KMS-11 (cell line): ENCODE results near the gene EVL.

Experiments
- H2AFZ ChIP-seq: fragments of 200-600 bp; sonication (generic); 2 replicates; pipeline ENCODE4 v1.6.1; 2016; ENCODE audit warnings: antibody characterized with exemption, mixed run types, low read depth
- H3K27ac ChIP-seq: fragments of 200-600 bp; sonication (generic); 2 replicates; pipeline ENCODE4 v1.6.1; 2016; ENCODE audit warnings: mild to moderate bottlenecking, mixed run types
- H3K27me3 ChIP-seq: fragments of 200-600 bp; sonication (generic); 2 replicates; pipeline ENCODE4 v1.6.1; 2017; ENCODE audit warnings: mild to moderate bottlenecking, low read depth, mixed run types, moderate library complexity; ENCODE audit not compliant: insufficient read depth
- H3K36me3 ChIP-seq: fragments of 200-600 bp; sonication (generic); 2 replicates; pipeline ENCODE4 v1.6.1; 2017; ENCODE audit warnings: mild to moderate bottlenecking, mixed run types; ENCODE audit not compliant: insufficient read depth
- H3K4me1 ChIP-seq: fragments of 200-600 bp; sonication (generic); 2 replicates; pipeline ENCODE4 v1.6.1; 2016; ENCODE audit warnings: mild to moderate bottlenecking, low read depth, mixed run types; ENCODE audit not compliant: poor library complexity, severe bottlenecking
- H3K4me2 ChIP-seq: fragments of 200-600 bp; sonication (generic); 2 replicates; pipeline ENCODE4 v1.7.0; 2016; ENCODE audit warnings: mild to moderate bottlenecking, mixed run types
- H3K4me3 ChIP-seq: fragments of 200-600 bp; sonication (generic); IDR thresholded peaks from 2 replicates; pipeline ENCODE4 v1.6.1; 2017; ENCODE audit warnings: low read depth, low read length, mixed read lengths; ENCODE audit not compliant: insufficient read depth
- H3K79me2 ChIP-seq: fragments of 200-600 bp; sonication (generic); 2 replicates; pipeline ENCODE4 v1.6.1; 2016; ENCODE audit warnings: low read depth, mixed run types; ENCODE audit not compliant: insufficient read depth
- H3K9ac ChIP-seq: fragments of 200-600 bp; sonication (generic); 2 replicates; pipeline ENCODE4 v1.6.1; 2016; ENCODE audit warnings: mild to moderate bottlenecking, mixed run types
- H4K20me1 ChIP-seq: fragments of 200-600 bp; sonication (generic); 2 replicates; pipeline ENCODE4 v1.6.1; 2016; ENCODE audit warnings: mild to moderate bottlenecking, mixed run types; ENCODE audit not compliant: insufficient read depth
- TF ChIP-seq, protein P1 (sequence below): fragments of 200-600 bp; sonication (generic); conservative IDR thresholded peaks from 2 replicates; pipeline ENCODE4 v1.6.1; 2017; ENCODE audit warnings: low read depth, mild to moderate bottlenecking, antibody characterized with exemption, low read length, moderate library complexity, mixed read lengths

Gene EVL

DNA sequence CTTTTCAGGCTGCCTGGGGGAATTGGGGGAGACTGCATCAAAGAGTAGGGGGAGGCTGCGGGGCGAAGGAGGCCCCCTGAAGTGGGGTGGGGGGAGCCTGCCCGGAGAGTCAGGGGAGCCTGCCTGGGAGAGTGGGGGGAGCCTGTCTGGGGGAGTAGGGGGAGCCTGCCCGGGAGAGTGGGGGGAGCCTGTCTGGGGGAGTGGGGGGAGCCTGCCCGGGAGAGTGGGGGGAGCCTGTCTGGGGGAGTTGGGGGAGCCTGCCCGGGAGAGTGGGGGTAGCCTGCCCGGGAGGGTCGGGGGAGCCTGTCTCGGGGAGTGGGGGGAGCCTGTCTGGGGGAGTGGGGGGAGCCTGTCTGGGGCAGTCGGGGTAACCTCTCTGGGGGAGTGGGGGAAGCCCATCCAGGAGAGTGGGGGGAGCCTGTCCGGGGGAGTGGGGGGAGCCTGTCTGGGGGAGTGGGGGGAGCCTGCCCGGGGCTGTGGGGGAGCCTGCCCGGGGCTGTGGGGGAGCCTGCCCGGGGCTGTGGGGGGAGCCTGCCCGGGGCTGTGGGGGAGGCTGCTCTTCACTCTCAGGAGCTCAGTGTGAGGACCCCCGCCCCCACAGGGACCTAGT is 100.7 kb downstream of the EVL start:
- Histone ChIP-seq H3K36me3 (no peaks in the 10 kb centered on the region), H3K4me2 (no peak overlapping the region)

DNA sequence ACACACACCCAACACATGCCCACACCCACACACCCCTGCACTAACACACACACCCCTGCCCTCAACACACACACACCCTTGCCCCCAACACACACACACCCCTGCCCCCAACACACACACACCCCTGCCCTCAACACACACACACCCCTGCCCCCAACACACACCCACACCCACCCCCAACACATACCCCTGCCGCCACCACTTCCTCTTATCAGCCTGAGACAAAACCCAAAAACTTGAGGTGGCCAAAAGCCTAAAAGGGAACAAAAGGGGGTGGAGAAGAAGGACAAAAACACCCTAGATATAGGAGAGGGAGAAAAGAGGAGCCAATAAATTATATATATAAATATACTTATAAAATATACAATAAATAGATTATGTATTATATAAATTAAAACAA is 103.3 kb downstream of the EVL start:
- Histone ChIP-seq H4K20me1 (no peaks in the 10 kb centered on the region), H3K9ac (no peak overlapping the region), H3K27ac (no peak overlapping the region), H3K27me3 (no peaks in the 10 kb centered on the region), H3K4me3 (no peak overlapping the region), H3K4me2 (no peak overlapping the region), H3K4me1 (no peaks in the 10 kb centered on the region), H3K79me2 (no peaks in the 10 kb centered on the region), H2AFZ (no peak overlapping the region), H3K36me3 (no peaks in the 10 kb centered on the region)
- TF ChIP-seq, protein P1, sequence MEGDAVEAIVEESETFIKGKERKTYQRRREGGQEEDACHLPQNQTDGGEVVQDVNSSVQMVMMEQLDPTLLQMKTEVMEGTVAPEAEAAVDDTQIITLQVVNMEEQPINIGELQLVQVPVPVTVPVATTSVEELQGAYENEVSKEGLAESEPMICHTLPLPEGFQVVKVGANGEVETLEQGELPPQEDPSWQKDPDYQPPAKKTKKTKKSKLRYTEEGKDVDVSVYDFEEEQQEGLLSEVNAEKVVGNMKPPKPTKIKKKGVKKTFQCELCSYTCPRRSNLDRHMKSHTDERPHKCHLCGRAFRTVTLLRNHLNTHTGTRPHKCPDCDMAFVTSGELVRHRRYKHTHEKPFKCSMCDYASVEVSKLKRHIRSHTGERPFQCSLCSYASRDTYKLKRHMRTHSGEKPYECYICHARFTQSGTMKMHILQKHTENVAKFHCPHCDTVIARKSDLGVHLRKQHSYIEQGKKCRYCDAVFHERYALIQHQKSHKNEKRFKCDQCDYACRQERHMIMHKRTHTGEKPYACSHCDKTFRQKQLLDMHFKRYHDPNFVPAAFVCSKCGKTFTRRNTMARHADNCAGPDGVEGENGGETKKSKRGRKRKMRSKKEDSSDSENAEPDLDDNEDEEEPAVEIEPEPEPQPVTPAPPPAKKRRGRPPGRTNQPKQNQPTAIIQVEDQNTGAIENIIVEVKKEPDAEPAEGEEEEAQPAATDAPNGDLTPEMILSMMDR: no peak

More for the DNA sequence above, 100.7 kb downstream of the EVL start:
- Histone ChIP-seq H3K4me3 (no peak overlapping the region), H3K4me1 (no peaks in the 10 kb centered on the region), H3K9ac (no peak overlapping the region), H4K20me1 (no peaks in the 10 kb centered on the region), H3K27me3 (no peaks in the 10 kb centered on the region), H3K79me2 (no peaks in the 10 kb centered on the region), H2AFZ (no peak overlapping the region), H3K27ac (no peak overlapping the region)
- TF ChIP-seq, protein P1: no peak

DNA sequence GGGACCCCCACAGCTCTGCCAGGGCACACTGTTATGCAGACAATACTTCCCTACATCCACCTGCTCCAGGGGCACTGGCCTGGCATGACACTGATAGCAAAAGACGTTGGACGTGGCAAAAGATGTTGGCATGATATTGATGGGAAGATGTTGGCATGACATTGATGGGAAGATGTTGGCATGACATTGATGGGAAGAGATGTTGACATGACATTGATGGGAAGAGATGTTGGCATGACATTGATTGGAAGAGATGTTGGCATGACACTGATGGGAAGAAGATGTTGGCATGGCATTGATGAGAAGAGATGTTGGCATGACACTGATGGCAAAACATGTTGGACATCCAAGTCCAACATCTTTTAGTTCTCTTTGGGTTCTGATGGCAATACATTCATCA is 105.7 kb downstream of the EVL start:
- no peaks in the 10 kb centered on the region for H3K79me2 ChIP-seq
- H3K4me2 ChIP-seq: no peak overlapping the region
- H3K36me3 ChIP-seq: no peaks in the 10 kb centered on the region
- no peak overlapping the region for H3K9ac ChIP-seq
- no peak overlapping the region for H2AFZ ChIP-seq
- no peak overlapping the region for H3K27ac ChIP-seq
- no peaks in the 10 kb centered on the region for H4K20me1 ChIP-seq
- TF ChIP-seq, protein P1: no peak
- H3K27me3 ChIP-seq: no peaks in the 10 kb centered on the region
- no peak overlapping the region for H3K4me3 ChIP-seq
- no peaks in the 10 kb centered on the region for H3K4me1 ChIP-seq

DNA sequence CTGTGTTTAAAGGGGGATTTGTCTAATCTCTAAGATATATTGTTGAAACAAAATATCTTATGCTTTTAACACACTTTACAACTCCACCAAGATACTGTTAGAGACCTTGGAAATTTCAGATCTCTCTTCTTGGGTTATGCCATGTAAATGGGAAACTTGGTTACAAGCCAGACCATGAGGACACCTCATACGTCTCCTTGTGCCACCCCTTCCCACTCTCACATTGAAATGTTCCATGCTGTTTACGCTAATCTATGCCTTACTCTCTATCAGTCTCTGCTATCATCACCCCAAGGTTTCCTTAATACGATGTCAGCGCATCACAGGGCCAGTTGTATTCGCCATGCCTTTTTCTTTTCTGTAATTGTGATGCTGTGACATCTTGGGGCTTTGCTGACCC is 107.6 kb downstream of the EVL start:
- Histone ChIP-seq H3K27ac (no peak overlapping the region), H2AFZ (no peak overlapping the region), H3K4me2 (no peak overlapping the region), H4K20me1 (no peaks in the 10 kb centered on the region), H3K4me1 (no peaks in the 10 kb centered on the region), H3K27me3 (no peaks in the 10 kb centered on the region), H3K36me3 (no peaks in the 10 kb centered on the region), H3K9ac (no peak overlapping the region), H3K79me2 (no peaks in the 10 kb centered on the region), H3K4me3 (no peak overlapping the region)
- TF ChIP-seq, protein P1: no peak
